Esophagus muscularis mucosa (tissue), 4 donors: ENCODE data around the gene MRTFA. TPM values are rescaled to one million over a fixed set of nuclear protein-coding genes. Genes with fewer than 3 reads are reported as not detected.

Experiments
- total RNA-seq, 4 donors: library from RNA; depleted of rRNA; stranded (reverse); fragments of >200 nt; gene quantifications; one replicate each; pipeline versions ENCODE4 v1.1.0 to v1.2.1, GENCODE V29; 2016

Gene MRTFA
- total RNA-seq, 4 donors from 2014 or later = 55.6 to 88.7 (median 73.6) TPM

Other genes starting within 250 kb of the MRTFA start
- 1 to 10 TPM in 1 of 4 donors, under 1 TPM in 1, not detected in 2; 0.33 to 2.1 TPM for gene MCHR1, start 42.8 kb upstream of the MRTFA start, total RNA-seq
- 1 to 10 TPM; 5.8 to 9.6 (median 8.4) TPM for gene SLC25A17, start 182.6 kb upstream of the MRTFA start, total RNA-seq
- 100 to 1,000 TPM; 169 to 193 (median 189) TPM for gene ST13, start 219.9 kb upstream of the MRTFA start, total RNA-seq
- gene XPNPEP3, start 220.4 kb upstream of the MRTFA start, total RNA-seq = 10 to 100 TPM in 2 of 4 donors, 1 to 10 TPM in 2; 7.6 to 15.8 (median 10.2) TPM
- not detected for gene DNAJB7, start 225.4 kb upstream of the MRTFA start, total RNA-seq